Activated naive CD4-positive, alpha-beta T cell treated with anti-CD3 and anti-CD28 coated beads, Interleukin-2, amount 50 U/mL, for 72 hours (primary cell): Measurements from ENCODE around the gene FBL. TPM values are rescaled to one million over a fixed set of nuclear protein-coding genes. Genes with fewer than 3 reads are reported as not detected.

Experiments used
- ATAC-seq, 2 donors: fragments of 150-1000 bp; cut with Tn5 transposase; 2 replicates each; pipeline ENCODE4 v1.10.0; 2021; ENCODE audit warnings: mild to moderate bottlenecking in 2 of 2, moderate library complexity in 2 of 2
- DNase-seq, 2 donors: peaks; one replicate each; pipeline ENCODE4 v3.0.0; 2021 to 2022; ENCODE audit warnings: low spot score in 2 of 2
- H3K27ac Mint-ChIP-seq, 2 donors: one replicate each; pipeline ENCODE4 v1.8.0; 2022; ENCODE audit warnings: mild to moderate bottlenecking in 2 of 2, mixed read lengths in 2 of 2
- H3K36me3 Mint-ChIP-seq, 2 donors: one replicate each; pipeline ENCODE4 v1.8.0; 2022; ENCODE audit warnings: mixed read lengths in 2 of 2
- H3K9me3 Mint-ChIP-seq, 2 donors: one replicate each; pipeline ENCODE4 v1.8.0; 2022; ENCODE audit warnings: mixed read lengths in 2 of 2
- total RNA-seq, 2 donors: library from RNA; stranded (reverse); gene quantifications; one replicate each; pipeline ENCODE4 v1.2.3, GENCODE V29; 2022

The FBL gene
- total RNA-seq, 2 donors from 2014 or later: 515 to 771 TPM

- no peaks in the 10 kb centered on the region for H3K9me3 Mint-ChIP-seq
- no peak overlapping the region for H3K27ac Mint-ChIP-seq
- ATAC-seq: peak; percentile 42 to 56
- DNase-seq: no peak
- H3K36me3 Mint-ChIP-seq: no peaks in the 10 kb centered on the region
These were observed 51.2 kb downstream of the FBL start for GRCh38 chr19:39795001-39795400.

DNA sequence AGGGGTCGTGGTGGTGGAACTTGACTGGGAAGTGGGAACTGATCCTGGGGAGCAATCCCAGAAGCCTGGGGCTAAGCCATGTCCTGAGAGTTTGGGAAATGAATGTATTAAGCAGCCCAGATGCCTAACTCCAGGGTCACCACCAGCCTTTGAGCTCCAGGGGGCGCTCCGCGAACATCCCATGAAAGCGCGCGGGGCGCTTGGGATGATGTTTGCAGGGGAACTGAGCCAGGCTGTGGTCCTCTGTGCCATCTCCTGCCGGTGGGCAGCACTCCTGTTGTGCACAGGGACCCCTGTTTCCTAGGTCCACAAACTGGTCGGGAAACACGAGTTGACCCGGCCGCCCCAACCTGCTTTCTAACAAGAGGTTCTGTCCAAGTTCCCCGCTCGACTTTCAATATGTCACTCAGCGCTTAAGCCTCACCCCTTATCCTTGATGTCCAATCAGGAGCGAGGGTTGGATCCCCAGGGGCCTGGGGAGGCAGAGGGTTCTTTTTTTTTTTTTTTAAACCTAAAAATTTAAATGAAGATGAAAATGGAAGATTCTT is 53.1 kb downstream of the FBL start:
- Mint-ChIP-seq H3K27ac (no peak overlapping the region), H3K36me3 (peaks cover 2 to 9% of the 10 kb centered on the region in 2 donors), H3K9me3 (peaks cover 2 to 4% of the 10 kb centered on the region in 2 donors)
- ATAC-seq: peak; percentile 96 to 99
- peak; percentile 81 to 83 for DNase-seq

DNA sequence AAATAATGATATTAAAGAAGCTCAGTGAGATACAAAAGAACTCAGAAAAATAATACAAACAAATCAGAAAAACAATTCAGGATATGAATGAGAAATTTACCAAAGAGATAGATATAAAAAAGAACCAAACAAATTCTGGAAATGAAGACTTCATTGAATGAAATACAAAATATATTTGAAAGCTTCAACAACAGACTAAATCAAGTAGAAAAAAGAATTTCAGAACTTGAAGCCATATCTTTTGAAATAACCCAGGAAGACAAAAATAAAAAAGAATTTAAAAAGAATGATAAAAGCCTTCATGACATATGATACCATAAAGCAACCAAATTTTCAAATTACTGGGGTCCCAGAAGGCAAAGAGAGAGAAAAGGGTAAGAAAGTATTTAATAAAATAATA is 57.9 kb downstream of the FBL start:
- no peak for ATAC-seq
- H3K36me3 Mint-ChIP-seq: peaks cover 11 to 13% of the 10 kb centered on the region in 2 donors
- H3K27ac Mint-ChIP-seq: no peak overlapping the region
- peaks cover 5 to 6% of the 10 kb centered on the region in 2 donors for H3K9me3 Mint-ChIP-seq
- no peak for DNase-seq

Other genes starting within 250 kb of the FBL start
- gene LGALS13, start 243.9 kb downstream of the FBL start, total RNA-seq: not detected
- gene LGALS16, start 190.5 kb downstream of the FBL start, total RNA-seq: not detected
- gene LGALS14, start 141.9 kb downstream of the FBL start, total RNA-seq: 1 to 10 TPM; 3.3 to 5.1 TPM
- gene CLC, start 108.3 kb downstream of the FBL start, total RNA-seq: 1 to 10 TPM in 1 of 2 donors, under 1 TPM in 1; 0.86 to 1.0 TPM
- not detected for gene LEUTX, start 67.5 kb downstream of the FBL start, total RNA-seq
- gene DYRK1B, start 12.2 kb downstream of the FBL start, total RNA-seq: 10 to 100 TPM in 1 of 2 donors, 1 to 10 TPM in 1; 8.9 to 10.3 TPM
- gene FCGBP, start 88.3 kb upstream of the FBL start, total RNA-seq: 1 to 10 TPM; 4.6 to 8.2 TPM
- gene PSMC4, start 124.8 kb upstream of the FBL start, total RNA-seq: 100 to 1,000 TPM in 1 of 2 donors, 10 to 100 TPM in 1; 93.6 to 114 TPM
- gene ZNF546, start 150.7 kb upstream of the FBL start, total RNA-seq: 1 to 10 TPM; 3.1 to 4.7 TPM
- 10 to 100 TPM in 1 of 2 donors, 1 to 10 TPM in 1; 5.4 to 21.5 TPM for gene ZNF780B, start 209.9 kb upstream of the FBL start, total RNA-seq
- 10 to 100 TPM; 12.7 to 17.8 TPM for gene ZNF780A, start 244.6 kb upstream of the FBL start, total RNA-seq